ENCODE measurements around the gene LRRC8C. TPM values are rescaled to one million over a fixed set of nuclear protein-coding genes. Genes with fewer than 3 reads are reported as not detected.

LRRC8C gene
- total and polyA plus RNA-seq, 10 donors, result 3.7 to 33.0 (median 21.6) TPM

GRCh38 chr1:89633800-89634625, 1.1 kb downstream of the LRRC8C start:
- no peaks in the 10 kb centered on the region for H3K27me3 ChIP-seq (replicated peaks in 1 of 7)
- peak overlapping the region; percentile 77 to 97 (median 95) for H3K27ac ChIP-seq
- 6 to 9% (median 8%) methylated on average over 32 of the region's 32 CpGs for WGBS, 5 donors
- no peak for TF ChIP-seq CTCF (IDR thresholded peaks at IDR 0.05 in 8 of 11, conservative IDR thresholded peaks at IDR 0.05 in 3 of 11)
- TF ChIP-seq POLR2AphosphoS5 (IDR thresholded peaks at IDR 0.05), result no peak
- TF ChIP-seq POLR2A (IDR thresholded peaks at IDR 0.05), result no peak
- H3K36me3 ChIP-seq, result no peaks in the 10 kb centered on the region
- peaks cover 5 to 88% (median 54%) of the 10 kb centered on the region in 6 donors for H3K4me1 ChIP-seq
- no peaks in the 10 kb centered on the region for H3K9me3 ChIP-seq
- intact Hi-C loops (cut with DNase I; ENCODE audit: low total_unique reads), result loop anchor here (2.0 kb wide), 1 partner anchor 129 kb away; no protein-coding TSS in a partner anchor
- peak overlapping the region; percentile 63 to 91 (median 86) for H3K4me3 ChIP-seq
- DNase-seq, result peak; percentile 78

- H3K27me3 ChIP-seq (replicated peaks in 1 of 7), result no peaks in the 10 kb centered on the region
- WGBS, 5 donors, result 65 to 83% (median 76%) methylated on average over 6 of the region's 6 CpGs
- H3K36me3 ChIP-seq, result no peaks in the 10 kb centered on the region
- no peaks in the 10 kb centered on the region for H3K9me3 ChIP-seq
- peaks cover 5 to 91% (median 47%) of the 10 kb centered on the region in 6 donors for H3K4me1 ChIP-seq
- H3K4me3 ChIP-seq, result peak overlapping the region in 1 of 8 donors; percentile 87
- peak overlapping the region in 2 of 8 donors; percentile 16 to 22 for H3K27ac ChIP-seq
- DNase-seq, result no peak
- TF ChIP-seq POLR2AphosphoS5 (IDR thresholded peaks at IDR 0.05) (no peak), POLR2A (IDR thresholded peaks at IDR 0.05) (no peak), CTCF (IDR thresholded peaks at IDR 0.05 in 8 of 11, conservative IDR thresholded peaks at IDR 0.05 in 3 of 11) (no peak)
- intact Hi-C loops (cut with DNase I; ENCODE audit: low total_unique reads), result no loop called here
These were observed 3.2 kb downstream of the LRRC8C start for GRCh38 chr1:89635825-89636815.

GRCh38 chr1:89637496-89637895, 4.6 kb downstream of the LRRC8C start:
- H3K36me3 ChIP-seq, result no peaks in the 10 kb centered on the region
- no peak for TF ChIP-seq POLR2A (IDR thresholded peaks at IDR 0.05)
- no peak for TF ChIP-seq POLR2AphosphoS5 (IDR thresholded peaks at IDR 0.05)
- TF ChIP-seq CTCF (IDR thresholded peaks at IDR 0.05 in 8 of 11, conservative IDR thresholded peaks at IDR 0.05 in 3 of 11), result no peak
- intact Hi-C loops (cut with DNase I; ENCODE audit: low total_unique reads), result no loop called here
- H3K4me1 ChIP-seq, result peaks cover 3 to 89% (median 42%) of the 10 kb centered on the region in 6 donors
- H3K27ac ChIP-seq, result no peak overlapping the region
- no peak overlapping the region for H3K4me3 ChIP-seq
- DNase-seq, result no peak
- H3K9me3 ChIP-seq, result no peaks in the 10 kb centered on the region
- H3K27me3 ChIP-seq (replicated peaks in 1 of 7), result no peaks in the 10 kb centered on the region

Data from spleen (tissue), 11 donors.